ENCODE data around the gene COQ8A.

DNA sequence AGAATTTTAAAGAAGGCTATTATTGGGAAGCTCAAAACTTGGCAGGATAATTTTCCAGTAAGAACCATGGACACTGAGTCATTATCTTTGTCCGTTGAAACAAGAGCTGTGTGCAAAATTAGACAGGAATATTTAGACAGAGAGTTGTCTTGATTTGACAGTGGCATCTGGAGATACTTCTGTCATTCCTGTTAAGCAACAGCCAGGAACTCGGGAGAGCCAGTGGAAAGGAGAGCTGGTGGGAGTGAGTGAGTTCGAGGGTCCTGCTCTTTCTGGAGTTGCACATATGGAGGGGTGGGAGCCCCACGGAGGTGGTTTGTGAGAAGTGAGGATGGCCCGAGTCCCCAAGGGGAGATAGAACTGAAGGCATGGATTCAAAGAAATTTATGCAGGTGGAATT, 3.1 kb downstream of the COQ8A start:
- TF ChIP-seq, protein P1, sequence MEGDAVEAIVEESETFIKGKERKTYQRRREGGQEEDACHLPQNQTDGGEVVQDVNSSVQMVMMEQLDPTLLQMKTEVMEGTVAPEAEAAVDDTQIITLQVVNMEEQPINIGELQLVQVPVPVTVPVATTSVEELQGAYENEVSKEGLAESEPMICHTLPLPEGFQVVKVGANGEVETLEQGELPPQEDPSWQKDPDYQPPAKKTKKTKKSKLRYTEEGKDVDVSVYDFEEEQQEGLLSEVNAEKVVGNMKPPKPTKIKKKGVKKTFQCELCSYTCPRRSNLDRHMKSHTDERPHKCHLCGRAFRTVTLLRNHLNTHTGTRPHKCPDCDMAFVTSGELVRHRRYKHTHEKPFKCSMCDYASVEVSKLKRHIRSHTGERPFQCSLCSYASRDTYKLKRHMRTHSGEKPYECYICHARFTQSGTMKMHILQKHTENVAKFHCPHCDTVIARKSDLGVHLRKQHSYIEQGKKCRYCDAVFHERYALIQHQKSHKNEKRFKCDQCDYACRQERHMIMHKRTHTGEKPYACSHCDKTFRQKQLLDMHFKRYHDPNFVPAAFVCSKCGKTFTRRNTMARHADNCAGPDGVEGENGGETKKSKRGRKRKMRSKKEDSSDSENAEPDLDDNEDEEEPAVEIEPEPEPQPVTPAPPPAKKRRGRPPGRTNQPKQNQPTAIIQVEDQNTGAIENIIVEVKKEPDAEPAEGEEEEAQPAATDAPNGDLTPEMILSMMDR (IDR thresholded peaks at IDR 0.05), result no peak
- no peak for TF ChIP-seq EZH2 (IDR thresholded peaks at IDR 0.05)
- TF ChIP-seq EZH2phosphoT487 (IDR thresholded peaks at IDR 0.05), result no peak
